HepG2 (cell line): ENCODE data around the gene SLC2A11. TPM values are rescaled to one million over a fixed set of nuclear protein-coding genes. Genes with fewer than 3 reads are reported as not detected.
"Not testable (repeated sequence)": the region's sequence is repeated elsewhere in the genome, so short reads cannot be mapped to it uniquely, and the experiment has no call there.

Experiments
- ATAC-seq: fragments of 200-7000 bp; cut with Tn5 transposase; 3 replicates; pipeline ENCODE4 v1.9.1; 2020; ENCODE audit warnings: mild to moderate bottlenecking, moderate library complexity
- BruUV-seq: library from RNA; stranded (reverse); fragments of 400-500 nt; replicated peaks from 2 replicates; lab custom pipeline; 2021; lab: Mats Ljungman, UMichigan
- CTCF ChIA-PET: fragments of 300-600 bp; formaldehyde crosslinking; extraction: SDS; loops from one replicate; lab custom pipeline; 2021; ENCODE audit warnings: low total read pairs, inconsistent platforms, low intra/inter-chr PET ratio; lab: Yijun Ruan, JAX
- POLR2A ChIA-PET: fragments of 350-600 bp; sonication (Branson Sonifier 250); formaldehyde crosslinking; loops from one replicate; lab custom pipeline; 2020; ENCODE audit warnings: antibody characterized with exemption, inconsistent platforms; lab: Yijun Ruan, JAX
- DNase-seq: peaks from one replicate; pipeline ENCODE4 v3.0.0-alpha.2; 2015; ENCODE audit warnings: low spot score
- FAIRE-seq: peaks from 3 replicates; lab custom pipeline; 2011; peaks lifted over from hg19 to GRCh38; lab: Jason Lieb, UNC
- H2AFZ ChIP-seq: one replicate; pipeline ENCODE4 v1.6.1; 2011; ENCODE audit warnings: low read length, inconsistent platforms
- H3K27ac ChIP-seq: fragments of 300-600 bp; 3 replicates; pipeline ENCODE4 v1.8.0; 2011; ENCODE audit warnings: mixed run types, mild to moderate bottlenecking, mixed read lengths, low read length, inconsistent platforms; ENCODE audit not compliant: insufficient read depth; ENCODE audit errors: extremely low read length
- H3K27me3 ChIP-seq, 2 experiments: fragments of 200-600 bp in 1 of 2; 2 replicates in 1 of 2; 3 replicates in 1 of 2; pipeline versions ENCODE4 v1.6.0 to v1.8.0; 2011; ENCODE audit warnings: low read length in 2 of 2, mild to moderate bottlenecking in 2 of 2, moderate library complexity in 2 of 2, inconsistent platforms in 1 of 2; ENCODE audit not compliant: insufficient read depth in 2 of 2, control insufficient read depth in 1 of 2
- H3K36me3 ChIP-seq, 2 experiments: fragments of 200-600 bp in 1 of 2; replicated peaks in 1 of 2; 2 replicates in 1 of 2; 3 replicates in 1 of 2; pipeline versions ENCODE4 v1.5.1 to v1.8.0; 2011; ENCODE audit warnings: low read length in 2 of 2, inconsistent platforms in 1 of 2; ENCODE audit not compliant: insufficient read depth in 2 of 2, control insufficient read depth in 1 of 2
- H3K4me1 ChIP-seq: 2 replicates; pipeline ENCODE4 v1.5.1; 2012; ENCODE audit warnings: low read length, inconsistent platforms; ENCODE audit not compliant: insufficient read depth
- H3K4me2 ChIP-seq: 2 replicates; pipeline ENCODE4 v1.6.0; 2011; ENCODE audit warnings: low read depth, low read length, inconsistent platforms
- H3K4me3 ChIP-seq, 3 experiments: fragments of 200-600 bp in 1 of 3; sonication (generic), shearing (Covaris generic) in 1 of 3; replicated peaks in 1 of 3; 2 replicates each; pipeline ENCODE4 v1.5.1; 2011 to 2016; ENCODE audit warnings: low read length in 3 of 3, inconsistent platforms in 2 of 3, low read depth in 2 of 3, mild to moderate bottlenecking in 2 of 3, control low read depth in 1 of 3, mixed read lengths in 1 of 3; ENCODE audit not compliant: insufficient read depth in 1 of 3
- H3K79me2 ChIP-seq: one replicate; pipeline ENCODE4 v1.6.1; 2011; ENCODE audit warnings: low read length, inconsistent platforms; ENCODE audit not compliant: insufficient read depth
- H3K9ac ChIP-seq: 2 replicates; pipeline ENCODE4 v1.6.0; 2011; ENCODE audit warnings: mild to moderate bottlenecking, low read depth, low read length, inconsistent platforms; ENCODE audit not compliant: insufficient read depth
- H3K9me3 ChIP-seq: 2 replicates; pipeline ENCODE4 v1.5.1; 2012; ENCODE audit warnings: mild to moderate bottlenecking, low read length
- H4K20me1 ChIP-seq: 2 replicates; pipeline ENCODE4 v1.6.0; 2011; ENCODE audit warnings: inconsistent platforms, mild to moderate bottlenecking, low read length, moderate library complexity; ENCODE audit not compliant: insufficient read depth
- ZMYM2 ChIP-seq: sonication (generic); formaldehyde crosslinking; IDR thresholded peaks from 2 replicates; pipeline ENCODE4 v1.8.0; 2022; ENCODE audit warnings: mild to moderate bottlenecking, missing genetic modification reagents
- WGBS: methylation state at CpG from one replicate; pipeline ENCODE4 v1.1.6; 2017; ENCODE audit warnings: low lambda C conversion rate; 5-methylcytosine and 5-hydroxymethylcytosine counted together
- in situ Hi-C: cut with HindIII; loops from 2 replicates; pipeline ENCODE4 v1.10.0; 2017; ENCODE audit warnings: low pct_unique_long_range_greater_than_20kb; ENCODE audit not compliant: extremely low pct_ligation_motif_present
- intact Hi-C: fragments of 100-400 bp; cut with micrococcal nuclease; formaldehyde crosslinking; loops from one replicate; pipeline ENCODE4 v1.10.0; 2022; ENCODE audit not compliant: unreplicated experiment
- polyA plus RNA-seq, 8 experiments: library from polyadenylated mRNA; depleted of rRNA in 3 of 8; stranded (reverse) in 7 of 8; unstranded in 1 of 8; fragments of >200 nt; fragmentation: Illumina TruSeq in 4 of 8; extraction: Trizol in 4 of 8; gene quantifications; 2 replicates each; pipeline versions ENCODE4 v1.2.1 to v1.2.3, GENCODE V29; 2011 to 2016; ENCODE audit warnings: low read depth in 4 of 8, missing spikeins in 1 of 8, mixed read lengths in 1 of 8; ENCODE audit not compliant: insufficient read depth in 1 of 8
- total RNA-seq, 5 experiments: library from RNA; depleted of rRNA; stranded (reverse); fragments of >200 nt; fragmentation: Illumina TruSeq; extraction: Trizol; gene quantifications; 2 replicates each; pipeline ENCODE4 v1.2.3, GENCODE V29; 2016; ENCODE audit warnings: low read depth in 1 of 5
- TF ChIP-seq, protein P1 (sequence below): fragments of 450-650 bp; IDR thresholded peaks from 2 replicates; pipeline ENCODE4 v1.6.1; 2017; ENCODE audit warnings: mild to moderate bottlenecking
- TF ChIP-seq, protein P2 (sequence below): sonication (generic); formaldehyde crosslinking; IDR thresholded peaks from 2 replicates; pipeline ENCODE4 v1.4.0; 2020; ENCODE audit warnings: missing genetic modification reagents, borderline replicate concordance

The SLC2A11 gene
- total and polyA plus RNA-seq, 2 of the 13 experiments (the other 11 are each of a cell fraction or from before 2014, with no cell fraction given): 15.2 to 15.4 TPM

DNA sequence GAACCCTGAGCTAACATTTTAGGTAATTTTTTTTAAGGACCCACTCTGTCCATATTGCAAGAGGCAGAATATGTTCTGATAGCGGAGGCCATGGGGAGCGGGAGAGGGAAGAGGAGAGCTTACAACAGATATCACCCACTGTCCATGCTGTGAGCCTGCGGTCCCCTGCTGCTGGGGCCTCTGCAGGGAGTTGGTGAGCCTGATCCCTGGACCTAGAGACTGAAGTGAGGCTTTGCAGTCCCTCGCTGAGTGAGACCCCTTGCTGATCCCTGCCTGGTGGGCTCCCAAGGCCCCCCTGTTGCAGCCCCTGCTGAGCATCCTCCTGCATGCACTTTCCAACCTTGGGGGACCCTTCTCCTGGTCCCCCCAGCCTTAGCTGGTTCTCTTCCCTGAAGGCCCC lies 49.0 kb downstream of the SLC2A11 start (continued):
- TF ChIP-seq, protein P1, sequence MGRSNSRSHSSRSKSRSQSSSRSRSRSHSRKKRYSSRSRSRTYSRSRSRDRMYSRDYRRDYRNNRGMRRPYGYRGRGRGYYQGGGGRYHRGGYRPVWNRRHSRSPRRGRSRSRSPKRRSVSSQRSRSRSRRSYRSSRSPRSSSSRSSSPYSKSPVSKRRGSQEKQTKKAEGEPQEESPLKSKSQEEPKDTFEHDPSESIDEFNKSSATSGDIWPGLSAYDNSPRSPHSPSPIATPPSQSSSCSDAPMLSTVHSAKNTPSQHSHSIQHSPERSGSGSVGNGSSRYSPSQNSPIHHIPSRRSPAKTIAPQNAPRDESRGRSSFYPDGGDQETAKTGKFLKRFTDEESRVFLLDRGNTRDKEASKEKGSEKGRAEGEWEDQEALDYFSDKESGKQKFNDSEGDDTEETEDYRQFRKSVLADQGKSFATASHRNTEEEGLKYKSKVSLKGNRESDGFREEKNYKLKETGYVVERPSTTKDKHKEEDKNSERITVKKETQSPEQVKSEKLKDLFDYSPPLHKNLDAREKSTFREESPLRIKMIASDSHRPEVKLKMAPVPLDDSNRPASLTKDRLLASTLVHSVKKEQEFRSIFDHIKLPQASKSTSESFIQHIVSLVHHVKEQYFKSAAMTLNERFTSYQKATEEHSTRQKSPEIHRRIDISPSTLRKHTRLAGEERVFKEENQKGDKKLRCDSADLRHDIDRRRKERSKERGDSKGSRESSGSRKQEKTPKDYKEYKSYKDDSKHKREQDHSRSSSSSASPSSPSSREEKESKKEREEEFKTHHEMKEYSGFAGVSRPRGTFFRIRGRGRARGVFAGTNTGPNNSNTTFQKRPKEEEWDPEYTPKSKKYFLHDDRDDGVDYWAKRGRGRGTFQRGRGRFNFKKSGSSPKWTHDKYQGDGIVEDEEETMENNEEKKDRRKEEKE: no peak
- TF ChIP-seq, protein P2, sequence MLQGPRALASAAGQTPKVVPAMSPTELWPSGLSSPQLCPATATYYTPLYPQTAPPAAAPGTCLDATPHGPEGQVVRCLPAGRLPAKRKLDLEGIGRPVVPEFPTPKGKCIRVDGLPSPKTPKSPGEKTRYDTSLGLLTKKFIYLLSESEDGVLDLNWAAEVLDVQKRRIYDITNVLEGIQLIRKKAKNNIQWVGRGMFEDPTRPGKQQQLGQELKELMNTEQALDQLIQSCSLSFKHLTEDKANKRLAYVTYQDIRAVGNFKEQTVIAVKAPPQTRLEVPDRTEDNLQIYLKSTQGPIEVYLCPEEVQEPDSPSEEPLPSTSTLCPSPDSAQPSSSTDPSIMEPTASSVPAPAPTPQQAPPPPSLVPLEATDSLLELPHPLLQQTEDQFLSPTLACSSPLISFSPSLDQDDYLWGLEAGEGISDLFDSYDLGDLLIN (CRISPR knock-in tag): no peak
- no peak for TF ChIP-seq ZMYM2 (CRISPR knock-in tag)

DNA sequence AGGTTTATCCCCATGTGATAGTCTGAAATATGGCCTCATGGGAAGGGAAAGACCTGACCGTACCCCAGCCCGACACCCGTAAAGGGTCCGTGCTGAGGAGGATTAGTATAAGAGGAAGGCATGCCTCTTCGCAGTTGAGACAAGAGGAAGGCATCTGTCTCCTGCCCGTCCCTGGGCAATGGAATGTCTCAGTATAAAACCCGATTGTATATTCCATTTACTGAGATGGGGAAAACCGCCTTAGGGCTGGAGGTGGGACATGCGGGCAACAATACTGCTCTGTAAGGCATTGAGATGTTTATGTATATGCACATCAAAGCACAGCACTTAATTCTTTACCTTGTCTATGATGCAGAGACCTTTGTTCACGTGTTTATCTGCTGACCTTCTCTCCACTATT lies 49.7 kb downstream of the SLC2A11 start:
- H2AFZ ChIP-seq, H3K4me2 ChIP-seq, H3K27me3 ChIP-seq, H3K79me2 ChIP-seq, DNase-seq, H3K4me3 ChIP-seq, H4K20me1 ChIP-seq, BruUV-seq, H3K9me3 ChIP-seq, H3K9ac ChIP-seq, ATAC-seq, H3K27ac ChIP-seq, CTCF ChIA-PET, FAIRE-seq, H3K36me3 ChIP-seq, in situ Hi-C loops, intact Hi-C loops: not testable (repeated sequence)
- peaks cover 43% of the 10 kb centered on the region for H3K4me1 ChIP-seq
- POLR2A ChIA-PET: interaction anchor here (6.9 kb wide), 1 partner anchor 14 kb away, joined by 84 read pairs; the partner anchor contains the start of gene MIF
- WGBS: 70% methylated on average over 9 of the region's 10 CpGs
